Spleen (tissue), 11 donors: ENCODE measurements around the gene TUBB1. TPM values are rescaled to one million over a fixed set of nuclear protein-coding genes. Genes with fewer than 3 reads are reported as not detected.

Source experiments
- DNase-seq: peaks from one replicate; pipeline ENCODE4 v3.0.0-alpha.2; 2020
- H3K27ac ChIP-seq, 8 donors: fragments of 200-600 bp; sonication (generic) in 7 of 8; 1 replicate in 4 of 8; 2 replicates in 4 of 8; pipeline versions ENCODE4 v1.5.0 to v1.8.0; 2016 to 2021; ENCODE audit warnings: inconsistent platforms in 4 of 8, mild to moderate bottlenecking in 4 of 8, moderate library complexity in 1 of 8
- H3K27me3 ChIP-seq, 7 donors: fragments of 200-600 bp; sonication (generic) in 6 of 7; replicated peaks in 1 of 7; 1 replicate in 4 of 7; 2 replicates in 3 of 7; pipeline versions ENCODE4 v1.5.0 to v1.8.0; 2016 to 2021; ENCODE audit warnings: inconsistent platforms in 3 of 7, mild to moderate bottlenecking in 1 of 7
- H3K36me3 ChIP-seq, 6 donors: fragments of 200-600 bp; sonication (generic) in 5 of 6; 1 replicate in 4 of 6; 2 replicates in 2 of 6; pipeline versions ENCODE4 v1.5.0 to v1.8.0; 2016 to 2021; ENCODE audit warnings: inconsistent platforms in 2 of 6
- H3K4me1 ChIP-seq, 6 donors: fragments of 200-600 bp; sonication (generic) in 5 of 6; 1 replicate in 3 of 6; 2 replicates in 3 of 6; pipeline versions ENCODE4 v1.5.0 to v1.8.0; 2016 to 2021; ENCODE audit warnings: inconsistent platforms in 3 of 6
- H3K4me3 ChIP-seq, 8 donors: fragments of 200-600 bp; sonication (generic) in 7 of 8; 1 replicate in 4 of 8; 2 replicates in 4 of 8; pipeline versions ENCODE4 v1.5.0 to v1.8.0; 2016 to 2021; ENCODE audit warnings: inconsistent platforms in 4 of 8, mild to moderate bottlenecking in 4 of 8, moderate library complexity in 2 of 8
- H3K9me3 ChIP-seq, 8 donors: fragments of 200-600 bp; sonication (generic) in 7 of 8; 1 replicate in 4 of 8; 2 replicates in 4 of 8; pipeline versions ENCODE4 v1.5.0 to v1.8.0; 2016 to 2021; ENCODE audit warnings: inconsistent platforms in 4 of 8
- CTCF ChIP-seq, 11 experiments: fragments of 200-600 bp in 7 of 11; fragments of 450-650 bp in 4 of 11; sonication (generic) in 4 of 11; IDR thresholded peaks in 8 of 11; conservative IDR thresholded peaks in 3 of 11; 1 replicate in 7 of 11; 2 replicates in 4 of 11; pipeline versions ENCODE4 v1.4.0 to v1.8.0; 2016 to 2021; ENCODE audit warnings: antibody characterized with exemption in 11 of 11, inconsistent platforms in 4 of 11, mild to moderate bottlenecking in 1 of 11
- POLR2A ChIP-seq, 3 donors: fragments of 450-650 bp; IDR thresholded peaks; one replicate each; pipeline ENCODE4 v1.5.1; 2017; ENCODE audit warnings: antibody characterized with exemption in 3 of 3, mild to moderate bottlenecking in 1 of 3
- POLR2AphosphoS5 ChIP-seq, 3 donors: sonication (generic); formaldehyde crosslinking; IDR thresholded peaks; one replicate each; pipeline ENCODE4 v1.5.1; 2017; ENCODE audit warnings: antibody characterized with exemption in 3 of 3
- WGBS, 5 donors: extraction: QIAGEN DNeasy Blood & Tissue Kit in 3 of 5; methylation state at CpG; one replicate each; pipeline versions ENCODE4 v1.1.5 to v1.1.7; 2013 to 2018; 5-methylcytosine and 5-hydroxymethylcytosine counted together
- intact Hi-C: fragments of 100-400 bp; cut with DNase I; formaldehyde crosslinking; loops from one replicate; pipeline ENCODE4 v1.15.0; 2023; ENCODE audit warnings: low total_unique reads
- polyA plus RNA-seq, 3 donors: library from polyadenylated mRNA; stranded (reverse); fragments of 200-250 nt; gene quantifications; one replicate each; pipeline ENCODE4 v1.2.1, GENCODE V29; 2013
- total RNA-seq, 7 donors: library from RNA; depleted of rRNA in 3 of 7; stranded (reverse); fragments of >200 nt in 3 of 7; fragmentation: NEBNext Ultra II Directional in 4 of 7; extraction: Animal tissue kit (Norgen Biotek cat#: 25700) in 4 of 7; gene quantifications; one replicate each; pipeline versions ENCODE4 v1.1.0 to v1.2.1, GENCODE V29; 2016 to 2021
- donor health status: healthy with polysubstance abuse.
- donor health status: DM: no; HTN: no; CAD: no; lungs with moderate emphysema.
- donor health status: DM: no; HTN: no; CAD: no.
- donor health status: Bipolar disorder and iron deficiency.
- donor health status: healthy.
- donor health status: DM: no; HTN: no; CAD: no.
- donor health status: DM: yes; HTN: yes; CAD: no.

TUBB1 gene
- total and polyA plus RNA-seq, 10 donors = 0.63 to 34.3 (median 19.7) TPM

- intact Hi-C loops = no loop called here
- Histone ChIP-seq H3K36me3 (peaks cover 0 to 86% (median 59%) of the 10 kb centered on the region in 6 donors), H3K9me3 (no peaks in the 10 kb centered on the region), H3K4me3 (no peak overlapping the region), H3K27me3 (no peaks in the 10 kb centered on the region), H3K27ac (no peak overlapping the region), H3K4me1 (peaks cover 8 to 47% (median 31%) of the 10 kb centered on the region in 6 donors)
- no peak for TF ChIP-seq CTCF (IDR thresholded peaks at IDR 0.05 in 8 of 11, conservative IDR thresholded peaks at IDR 0.05 in 3 of 11)
- TF ChIP-seq POLR2AphosphoS5 (IDR thresholded peaks at IDR 0.05) = peak in 2 of 3 donors; percentile 51 to 64
- TF ChIP-seq POLR2A (IDR thresholded peaks at IDR 0.05) = no peak
- DNase-seq = peak; percentile 64
- WGBS, 5 donors = 93 to 98% (median 95%) methylated on average over 24 of the region's 24 CpGs
Observed at GRCh38 chr20:59024111-59024530, 4.9 kb downstream of the TUBB1 start.

GRCh38 chr20:59025086-59025485, 5.9 kb downstream of the TUBB1 start:
- 73 to 94% (median 84%) methylated on average over 2 of the region's 2 CpGs for WGBS, 5 donors
- H3K4me1 ChIP-seq = peaks cover 18 to 57% (median 41%) of the 10 kb centered on the region in 6 donors
- no peaks in the 10 kb centered on the region for H3K27me3 ChIP-seq
- TF ChIP-seq POLR2AphosphoS5 (IDR thresholded peaks at IDR 0.05) (no peak), POLR2A (IDR thresholded peaks at IDR 0.05) (no peak), CTCF (IDR thresholded peaks at IDR 0.05 in 8 of 11, conservative IDR thresholded peaks at IDR 0.05 in 3 of 11) (no peak)
- H3K9me3 ChIP-seq = no peaks in the 10 kb centered on the region
- peaks cover 0 to 95% (median 66%) of the 10 kb centered on the region in 6 donors for H3K36me3 ChIP-seq
- intact Hi-C loops = no loop called here
- no peak overlapping the region for H3K4me3 ChIP-seq
- no peak for DNase-seq
- no peak overlapping the region for H3K27ac ChIP-seq

- Histone ChIP-seq H3K4me1 (peaks cover 22 to 61% (median 45%) of the 10 kb centered on the region in 6 donors), H3K36me3 (peaks cover 0 to 99% (median 68%) of the 10 kb centered on the region in 6 donors), H3K4me3 (no peak overlapping the region), H3K27me3 (no peaks in the 10 kb centered on the region), H3K9me3 (no peaks in the 10 kb centered on the region), H3K27ac (no peak overlapping the region)
- WGBS, 5 donors = 89 to 95% (median 93%) methylated on average over 4 of the region's 4 CpGs
- intact Hi-C loops = no loop called here
- TF ChIP-seq CTCF (IDR thresholded peaks at IDR 0.05 in 8 of 11, conservative IDR thresholded peaks at IDR 0.05 in 3 of 11) (no peak), POLR2AphosphoS5 (IDR thresholded peaks at IDR 0.05) (no peak), POLR2A (IDR thresholded peaks at IDR 0.05) (no peak)
- DNase-seq = no peak
Observed at GRCh38 chr20:59025511-59025910, 6.3 kb downstream of the TUBB1 start.

- Histone ChIP-seq H3K36me3 (peaks cover 0 to 85% (median 67%) of the 10 kb centered on the region in 6 donors), H3K27me3 (no peaks in the 10 kb centered on the region), H3K4me3 (no peak overlapping the region), H3K4me1 (peaks cover 31 to 74% (median 57%) of the 10 kb centered on the region in 6 donors), H3K27ac (peak overlapping the region in 1 of 8 donors; percentile 18), H3K9me3 (no peaks in the 10 kb centered on the region)
- 85 to 89% (median 87%) methylated on average over 5 of the region's 5 CpGs for WGBS, 5 donors
- no peak for TF ChIP-seq CTCF (IDR thresholded peaks at IDR 0.05 in 8 of 11, conservative IDR thresholded peaks at IDR 0.05 in 3 of 11)
- no peak for TF ChIP-seq POLR2AphosphoS5 (IDR thresholded peaks at IDR 0.05)
- no peak for TF ChIP-seq POLR2A (IDR thresholded peaks at IDR 0.05)
- no peak for DNase-seq
- intact Hi-C loops = no loop called here
Observed at GRCh38 chr20:59026904-59027740, 7.9 kb downstream of the TUBB1 start.
